K562 (cell line): ENCODE measurements around the gene TMEM167A. TPM values are rescaled to one million over a fixed set of nuclear protein-coding genes. Genes with fewer than 3 reads are reported as not detected.

Source experiments
- ATAC-seq: fragments of 200-7000 bp; cut with Tn5 transposase; 3 replicates; pipeline ENCODE4 v1.9.1; 2020; ENCODE audit warnings: moderate library complexity
- BruUV-seq: library from RNA; stranded (reverse); fragments of 400-500 nt; replicated peaks from 2 replicates; lab custom pipeline; 2021; lab: Mats Ljungman, UMichigan
- CTCF ChIA-PET: fragments of 300-600 bp; formaldehyde crosslinking; extraction: SDS; loops from one replicate; lab custom pipeline; 2021; ENCODE audit warnings: low intra/inter-chr PET ratio; lab: Yijun Ruan, JAX
- POLR2A ChIA-PET: fragments of 300-600, 350-650 bp; sonication (Branson Sonifier 250); formaldehyde crosslinking; extraction: SDS; loops from one replicate; lab custom pipeline; 2021; ENCODE audit warnings: antibody characterized with exemption, inconsistent platforms; lab: Yijun Ruan, JAX
- DNase-seq, 4 experiments: peaks; one replicate each; pipeline versions ENCODE4 v3.0.0 to v3.0.0-alpha.2; 2011 to 2018; ENCODE audit warnings: low spot score in 3 of 4, mixed read lengths in 3 of 4; ENCODE audit errors: extremely low read depth in 1 of 4
- FAIRE-seq: peaks from 2 replicates; lab custom pipeline; 2011; peaks lifted over from hg19 to GRCh38; lab: Jason Lieb, UNC
- H2AFZ ChIP-seq: 2 replicates; pipeline ENCODE4 v1.6.0; 2011; ENCODE audit warnings: low read depth, low read length, control low read depth, inconsistent platforms
- H3K27ac ChIP-seq: fragments of 200-600 bp; 3 replicates; pipeline ENCODE4 v1.8.0; 2011; ENCODE audit warnings: low read depth, mild to moderate bottlenecking, control low read depth, inconsistent platforms, low read length, moderate library complexity, mixed read lengths; ENCODE audit errors: extremely low read depth
- H3K27me3 ChIP-seq, 2 experiments: fragments of 300-600 bp in 1 of 2; 2 replicates in 1 of 2; 3 replicates in 1 of 2; pipeline versions ENCODE4 v1.6.0 to v1.8.0; 2011; ENCODE audit warnings: inconsistent platforms in 2 of 2, low read length in 2 of 2, mild to moderate bottlenecking in 1 of 2, mixed read lengths in 1 of 2, moderate library complexity in 1 of 2; ENCODE audit not compliant: control insufficient read depth in 2 of 2, insufficient read depth in 2 of 2
- H3K36me3 ChIP-seq: fragments of 300-600 bp; 3 replicates; pipeline ENCODE4 v1.8.0; 2011; ENCODE audit warnings: mild to moderate bottlenecking, low read length, inconsistent platforms; ENCODE audit not compliant: control insufficient read depth, insufficient read depth
- H3K4me1 ChIP-seq, 2 experiments: fragments of 200-600 bp in 1 of 2; replicated peaks in 1 of 2; 2 replicates in 1 of 2; 3 replicates in 1 of 2; pipeline versions ENCODE4 v1.5.1 to v1.8.0; 2011; ENCODE audit warnings: inconsistent platforms in 2 of 2, low read length in 2 of 2, mild to moderate bottlenecking in 1 of 2, mixed read lengths in 1 of 2, moderate library complexity in 1 of 2; ENCODE audit not compliant: control insufficient read depth in 2 of 2, insufficient read depth in 2 of 2
- H3K4me2 ChIP-seq: 2 replicates; pipeline ENCODE4 v1.6.1; 2011; ENCODE audit warnings: low read length, control low read depth, inconsistent platforms, mixed read lengths; ENCODE audit not compliant: insufficient read depth
- H3K4me3 ChIP-seq: fragments of 200-600 bp; sonication (generic), shearing (Covaris generic); 2 replicates; pipeline ENCODE4 v1.5.1; 2016; ENCODE audit warnings: control low read depth, inconsistent platforms
- H3K79me2 ChIP-seq: fragments of 200-600 bp; 3 replicates; pipeline ENCODE4 v1.8.0; 2011; ENCODE audit warnings: low read length, inconsistent platforms; ENCODE audit not compliant: control insufficient read depth, insufficient read depth
- H3K9ac ChIP-seq, 2 experiments: 2 replicates each; pipeline versions ENCODE4 v1.6.0 to v1.6.1; 2011; ENCODE audit warnings: low read depth in 2 of 2, low read length in 2 of 2, control low read depth in 1 of 2, inconsistent platforms in 1 of 2, mild to moderate bottlenecking in 1 of 2, mixed read lengths in 1 of 2; ENCODE audit not compliant: insufficient read depth in 1 of 2
- H3K9me1 ChIP-seq: one replicate; pipeline ENCODE4 v1.6.0; 2011; ENCODE audit warnings: inconsistent platforms, mild to moderate bottlenecking, low read length, moderate library complexity; ENCODE audit not compliant: control insufficient read depth, insufficient read depth
- H3K9me3 ChIP-seq: replicated peaks from 2 replicates; pipeline ENCODE4 v1.5.1; 2011; ENCODE audit warnings: low read depth, low read length, inconsistent platforms; ENCODE audit not compliant: control insufficient read depth, insufficient read depth
- H4K20me1 ChIP-seq: replicated peaks from 2 replicates; pipeline ENCODE4 v1.6.1; 2011; ENCODE audit warnings: low read length, inconsistent platforms, mixed read lengths; ENCODE audit not compliant: control insufficient read depth, insufficient read depth
- CBFA2T3 ChIP-seq: fragments of 450-650 bp; IDR thresholded peaks from 2 replicates; pipeline ENCODE4 v1.6.1; 2017
- CEBPZ ChIP-seq: fragments of 150-350 bp; IDR thresholded peaks from 2 replicates; pipeline ENCODE4 v1.6.1; 2014; ENCODE audit warnings: low read depth, mild to moderate bottlenecking, low read length, borderline replicate concordance
- E2F3 ChIP-seq: fragments of 250-450 bp; sonication (Bioruptor Pico); IDR thresholded peaks from 2 replicates; pipeline ENCODE4 v1.4.0; 2020; ENCODE audit warnings: mild to moderate bottlenecking
- FOSL1 ChIP-seq: fragments of 200-800 bp; sonication (Bioruptor generic); conservative IDR thresholded peaks from 2 replicates; pipeline ENCODE4 v1.6.1; 2016; ENCODE audit warnings: missing genetic modification characterization, missing compliant biosample characterization
- FOXK2 ChIP-seq, 2 experiments: fragments of 450-650 bp; IDR thresholded peaks in 1 of 2; conservative IDR thresholded peaks in 1 of 2; 2 replicates each; pipeline ENCODE4 v1.6.1; 2016; ENCODE audit warnings: low read depth in 2 of 2, mild to moderate bottlenecking in 1 of 2
- HNRNPH1 ChIP-seq: fragments of 200-400 bp; formaldehyde crosslinking; optimal IDR thresholded peaks from 2 replicates; pipeline ENCODE3; 2017; ENCODE audit warnings: low read depth, mild to moderate bottlenecking, low read length, moderate library complexity
- MAFG ChIP-seq: fragments of 450-650 bp; conservative IDR thresholded peaks from 2 replicates; pipeline ENCODE4 v1.6.1; 2016; ENCODE audit warnings: missing genetic modification characterization, missing compliant biosample characterization
- MBD2 ChIP-seq: sonication (generic); IDR thresholded peaks from 2 replicates; pipeline ENCODE4 v1.6.1; 2016; ENCODE audit warnings: low read depth, borderline replicate concordance
- MITF ChIP-seq: IDR thresholded peaks from 2 replicates; pipeline ENCODE4 v1.6.1; 2014; ENCODE audit warnings: antibody characterized with exemption
- NR0B1 ChIP-seq: fragments of 450-650 bp; IDR thresholded peaks from one replicate; pipeline ENCODE4 v1.6.1; 2018; ENCODE audit warnings: mild to moderate bottlenecking, moderate library complexity; ENCODE audit not compliant: partially characterized antibody
- POLR2H ChIP-seq: IDR thresholded peaks from 2 replicates; pipeline ENCODE4 v1.6.1; 2016; ENCODE audit warnings: missing genetic modification characterization, low read depth, mild to moderate bottlenecking, control low read depth, missing compliant biosample characterization, moderate library complexity
- SMARCA4 ChIP-seq: fragments of 450-650 bp; IDR thresholded peaks from 2 replicates; pipeline ENCODE4 v1.6.1; 2016
- TCF7L2 ChIP-seq: fragments of 150-350 bp; IDR thresholded peaks from 2 replicates; pipeline ENCODE4 v1.6.1; 2016; ENCODE audit warnings: low read depth, mild to moderate bottlenecking, low read length, moderate library complexity
- ZFP91 ChIP-seq: sonication (generic); formaldehyde crosslinking; IDR thresholded peaks from 2 replicates; pipeline ENCODE4 v1.8.0; 2022; ENCODE audit warnings: mild to moderate bottlenecking, missing genetic modification reagents
- ZNF431 ChIP-seq: sonication (generic); formaldehyde crosslinking; IDR thresholded peaks from 2 replicates; pipeline ENCODE4 v1.8.0; 2022; ENCODE audit warnings: mild to moderate bottlenecking, missing genetic modification reagents
- ZSCAN32 ChIP-seq: fragments of 450-650 bp; formaldehyde crosslinking; IDR thresholded peaks from 2 replicates; pipeline ENCODE4 v1.4.0; 2020; ENCODE audit warnings: mild to moderate bottlenecking, moderate library complexity
- WGBS: fragments of 100-300 bp; shearing (Covaris generic); methylation state at CpG from one replicate; pipeline ENCODE4 v1.1.6; 2016; ENCODE audit warnings: low coverage, mixed read lengths; ENCODE audit not compliant: insufficient coverage; ENCODE audit errors: missing lambda C conversion rate; 5-methylcytosine and 5-hydroxymethylcytosine counted together
- in situ Hi-C: fragments of 300-500 bp; cut with MboI; formaldehyde crosslinking; loops from 4 replicates; pipeline ENCODE4 v1.15.0; 2018; ENCODE audit warnings: inconsistent platforms, mixed read lengths
- intact Hi-C: fragments of 100-400 bp; cut with micrococcal nuclease; formaldehyde crosslinking; loops from 2 replicates; pipeline ENCODE4 v1.14.2; 2022
- polyA plus RNA-seq, 8 experiments: library from polyadenylated mRNA; depleted of rRNA in 4 of 8; stranded (reverse) in 5 of 8; unstranded in 3 of 8; fragments of >200 nt; fragmentation: Nextera tagmentation in 2 of 8; fragmentation: Illumina TruSeq in 1 of 8; extraction: Ambion mirVana in 2 of 8; extraction: Trizol in 1 of 8; gene quantifications; 2 replicates each; pipeline versions ENCODE4 v1.2.1 to v1.2.3, GENCODE V29; 2011 to 2014; ENCODE audit warnings: inconsistent platforms in 1 of 8, missing spikeins in 1 of 8
- total RNA-seq, 7 experiments: library from RNA; depleted of rRNA in 6 of 7; stranded (reverse); fragments of >200 nt in 6 of 7; fragmentation: Illumina TruSeq in 2 of 7; extraction: Trizol in 2 of 7; gene quantifications; 2 replicates each; pipeline versions ENCODE4 v1.2.1 to v1.2.3, GENCODE V29; 2011 to 2021; ENCODE audit warnings: low replicate concordance in 1 of 7

The TMEM167A gene
- total and polyA plus RNA-seq, 9 of the 15 experiments (the other 6 are each of a cell fraction or from before 2014, with no cell fraction given): 35.3 to 458 (median 110) TPM

DNA sequence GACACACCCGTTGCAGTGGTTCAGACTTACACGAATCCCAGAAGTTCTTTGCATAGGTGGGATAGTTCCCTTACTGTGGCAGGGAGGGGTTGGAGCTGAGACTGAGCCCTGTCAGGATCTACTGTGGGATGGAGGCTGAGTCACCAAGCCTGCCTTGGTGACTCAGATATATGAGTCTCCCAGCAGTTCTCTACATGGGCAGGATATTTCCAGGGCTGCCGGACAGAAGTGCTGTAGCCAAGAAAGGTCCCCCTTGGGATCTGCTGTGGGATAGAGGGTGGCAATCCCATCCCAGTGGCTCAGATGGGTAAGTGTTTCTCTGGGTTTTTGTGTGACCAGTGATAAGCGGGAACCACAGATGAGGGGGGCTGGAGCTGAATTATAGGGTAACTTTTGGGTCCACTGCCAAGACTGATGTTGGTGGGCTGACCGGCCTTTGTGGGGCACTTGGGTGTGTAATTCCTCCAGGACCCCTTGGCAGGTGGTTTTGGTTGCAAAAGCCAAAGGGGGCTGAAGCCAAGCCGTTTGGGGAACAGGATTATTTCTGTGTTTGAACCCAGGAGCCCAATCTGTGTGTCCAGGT is 18.9 kb upstream of the TMEM167A start:
- intact Hi-C loops (no loop called here), in situ Hi-C loops (no loop called here)
- ATAC-seq (peak; percentile 75), DNase-seq (peak in 2 of 4 experiments; percentile 24 to 47), FAIRE-seq (peak; percentile 6)
- no peak overlapping the region for H3K4me2 ChIP-seq
- CTCF ChIA-PET: no interaction called here
- peaks cover 4 to 16% of the 10 kb centered on the region in 2 experiments; a peak in 4 of 5 replicates for H3K4me1 ChIP-seq
- H3K79me2 ChIP-seq: no peaks in the 10 kb centered on the region
- POLR2A ChIA-PET: no interaction called here
- H3K27me3 ChIP-seq: no peaks in the 10 kb centered on the region
- no peaks in the 10 kb centered on the region for H3K36me3 ChIP-seq
- no peak overlapping the region for H3K9ac ChIP-seq
- no peaks in the 10 kb centered on the region for H4K20me1 ChIP-seq
- no TSS peak for BruUV-seq
- H3K9me3 ChIP-seq: no peaks in the 10 kb centered on the region; the same call in 1 of the 2 replicates
- H3K9me1 ChIP-seq: no peaks in the 10 kb centered on the region
- H2AFZ ChIP-seq: no peak overlapping the region
- WGBS: 49% methylated on average over 6 of the region's 6 CpGs
- no peak overlapping the region for H3K27ac ChIP-seq
- H3K4me3 ChIP-seq: no peak overlapping the region
- TF ChIP-seq MBD2: no peak
- peak; percentile 41; the same call in 1 of the 2 replicates for TF ChIP-seq SMARCA4
- peak; percentile 94 for TF ChIP-seq FOSL1 (tag)
- TF ChIP-seq ZNF431 (CRISPR knock-in tag): no peak
- no peak for TF ChIP-seq E2F3
- TF ChIP-seq CBFA2T3: no peak
- no peak for TF ChIP-seq HNRNPH1
- no peak for TF ChIP-seq POLR2H
- TF ChIP-seq ZSCAN32 (CRISPR knock-in tag): no peak
- TF ChIP-seq CEBPZ: no peak
- no peak for TF ChIP-seq FOXK2 (conservative IDR thresholded peaks at IDR 0.05 in 1 of 2, IDR thresholded peaks at IDR 0.05 in 1 of 2; ENCODE audit: low read depth in 2 of 2)
- no peak for TF ChIP-seq TCF7L2
- no peak for TF ChIP-seq MAFG (tag)
- TF ChIP-seq NR0B1: no peak
- no peak for TF ChIP-seq MITF
- TF ChIP-seq ZFP91 (CRISPR knock-in tag): no peak
